Fibroblast of gingiva (primary cell): ENCODE data around the gene FOXA3.
A peak's percentile ranks its signal among the peaks of the same experiment; 100 is the strongest.
"Not testable (repeated sequence)": the region's sequence is repeated elsewhere in the genome, so short reads cannot be mapped to it uniquely, and the experiment has no call there.

Experiments
- DNase-seq: peaks from one replicate; pipeline ENCODE4 v3.0.0-alpha.2; 2011; ENCODE audit warnings: low read depth

The FOXA3 gene

GRCh38 chr19:45828523-45828922 is 35.6 kb upstream of the FOXA3 start:
- no peak for DNase-seq

DNA sequence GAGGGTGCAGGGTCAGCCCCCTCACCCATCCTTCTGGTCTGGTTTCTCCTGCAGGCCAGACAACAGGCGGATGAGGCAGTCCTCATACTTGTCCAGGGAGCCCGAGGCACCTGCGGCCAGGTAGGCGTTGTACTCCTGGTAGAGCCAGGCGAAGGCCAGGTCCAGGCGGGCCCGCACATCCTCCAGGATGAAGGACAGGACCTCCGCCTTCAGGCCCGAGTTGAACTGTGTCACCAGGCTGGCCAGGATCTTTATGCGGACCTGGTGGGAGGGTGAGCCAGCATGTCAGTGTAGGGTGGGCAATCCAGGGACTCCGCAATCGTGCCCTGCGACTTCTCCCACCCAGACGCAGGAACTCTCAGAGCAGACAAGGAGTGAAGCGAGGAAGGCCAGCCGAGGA is 35.2 kb upstream of the FOXA3 start:
- DNase-seq = no peak

DNA sequence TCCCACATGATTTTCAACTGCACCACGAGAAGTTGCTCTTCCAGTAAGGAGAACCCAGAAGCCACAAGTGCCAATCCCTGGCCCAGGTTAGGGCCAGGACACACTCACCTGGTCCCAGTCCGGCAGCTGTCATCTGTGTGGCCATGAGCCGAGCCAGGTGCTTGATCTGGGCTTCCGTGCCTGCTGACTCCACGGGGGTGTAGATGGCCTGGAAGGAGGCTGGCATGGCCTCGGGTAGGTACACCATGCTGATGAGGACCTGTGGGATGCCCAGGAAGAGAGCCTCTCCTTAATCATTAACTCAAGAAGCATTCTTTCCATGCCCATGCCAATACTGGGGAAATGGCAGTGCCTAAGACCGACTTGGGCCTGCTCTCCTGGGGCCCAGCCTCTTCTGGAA is 29.2 kb upstream of the FOXA3 start:
- no peak for DNase-seq

DNA sequence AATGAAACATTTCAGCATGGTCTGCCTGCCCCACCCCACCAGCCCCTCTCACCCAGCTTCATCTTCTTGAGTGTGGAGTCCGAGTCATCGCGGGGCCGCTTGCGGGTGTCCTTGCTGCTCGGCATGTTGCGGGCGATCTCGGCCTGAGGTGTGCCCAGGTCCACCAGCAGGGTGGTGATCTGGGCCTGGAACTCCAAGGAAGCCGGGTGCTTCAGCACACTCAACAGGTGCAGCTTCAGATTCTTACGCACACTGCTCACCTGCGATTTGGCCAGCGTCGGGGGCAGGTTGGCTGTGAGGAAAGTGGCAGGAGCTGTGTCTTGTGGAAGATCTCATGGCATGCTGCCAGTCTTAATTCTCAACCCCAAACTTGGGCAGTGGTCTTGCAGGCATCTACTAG is 21.9 kb upstream of the FOXA3 start:
- DNase-seq = no peak

- no peak for DNase-seq
These were observed 16.5 kb upstream of the FOXA3 start for GRCh38 chr19:45847663-45848062.

GRCh38 chr19:45848922-45849321 is 15.2 kb upstream of the FOXA3 start:
- DNase-seq = no peak

DNA sequence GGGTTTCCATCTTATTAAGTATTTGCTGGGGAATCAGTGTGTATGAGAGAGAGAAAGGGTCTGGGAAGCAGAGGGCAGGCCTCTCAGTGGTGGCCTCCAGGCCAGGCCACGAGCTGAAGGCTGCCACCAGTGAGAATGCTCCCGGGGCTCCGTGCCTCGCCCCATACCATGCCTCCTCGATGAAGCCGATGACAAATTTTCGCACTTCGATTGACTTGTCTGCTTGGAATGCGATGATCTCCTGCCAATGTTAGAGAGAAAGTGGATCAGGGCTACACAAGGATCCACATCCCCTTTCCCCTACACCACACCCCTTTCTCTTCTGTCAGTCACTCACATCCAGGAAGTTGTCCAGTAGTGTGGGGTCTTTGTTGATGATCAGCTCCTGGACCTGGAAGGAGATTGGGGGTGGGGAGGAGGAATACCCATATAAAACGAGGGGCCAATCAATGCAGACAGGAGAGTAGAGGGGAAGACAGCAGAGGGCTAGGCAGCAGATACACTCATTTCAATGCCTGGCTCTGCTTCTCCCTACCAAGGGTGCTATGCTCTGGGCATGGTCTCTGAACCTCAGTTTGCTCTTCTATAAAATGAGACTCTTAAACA is 11.9 kb upstream of the FOXA3 start:
- no peak for DNase-seq

- no peak for DNase-seq
These were observed 11.1 kb upstream of the FOXA3 start for GRCh38 chr19:45852983-45853382.

DNA sequence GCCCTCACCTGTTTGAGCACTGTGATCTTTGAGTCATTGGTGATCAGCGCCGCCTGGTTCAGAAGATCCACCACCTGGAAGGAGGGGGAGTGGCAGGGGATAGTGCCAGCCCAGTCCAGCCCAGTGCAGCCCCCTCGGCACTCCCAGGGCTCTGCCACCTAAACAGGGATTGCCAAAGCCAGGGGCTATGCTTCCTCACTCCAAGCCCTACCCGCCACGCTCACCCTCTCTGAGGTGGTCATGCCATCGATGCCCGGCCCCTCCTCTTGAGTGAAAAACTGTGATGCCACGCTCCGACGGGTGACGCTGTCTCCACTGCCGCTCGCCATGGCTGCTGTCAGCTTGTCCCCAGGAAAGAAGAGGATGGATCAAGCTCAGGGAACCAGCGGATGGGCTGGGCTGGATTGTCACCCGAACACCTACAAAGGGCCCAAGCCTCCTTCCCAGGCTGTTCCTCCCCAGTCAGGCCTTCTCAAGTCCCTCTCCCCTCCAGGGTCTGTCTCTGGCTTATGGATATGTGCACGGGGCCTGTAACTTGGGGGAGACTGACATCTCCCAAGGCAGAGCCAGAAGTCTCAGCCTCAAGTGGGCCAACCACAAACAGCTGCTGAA is 9.9 kb upstream of the FOXA3 start:
- no peak for DNase-seq

DNA sequence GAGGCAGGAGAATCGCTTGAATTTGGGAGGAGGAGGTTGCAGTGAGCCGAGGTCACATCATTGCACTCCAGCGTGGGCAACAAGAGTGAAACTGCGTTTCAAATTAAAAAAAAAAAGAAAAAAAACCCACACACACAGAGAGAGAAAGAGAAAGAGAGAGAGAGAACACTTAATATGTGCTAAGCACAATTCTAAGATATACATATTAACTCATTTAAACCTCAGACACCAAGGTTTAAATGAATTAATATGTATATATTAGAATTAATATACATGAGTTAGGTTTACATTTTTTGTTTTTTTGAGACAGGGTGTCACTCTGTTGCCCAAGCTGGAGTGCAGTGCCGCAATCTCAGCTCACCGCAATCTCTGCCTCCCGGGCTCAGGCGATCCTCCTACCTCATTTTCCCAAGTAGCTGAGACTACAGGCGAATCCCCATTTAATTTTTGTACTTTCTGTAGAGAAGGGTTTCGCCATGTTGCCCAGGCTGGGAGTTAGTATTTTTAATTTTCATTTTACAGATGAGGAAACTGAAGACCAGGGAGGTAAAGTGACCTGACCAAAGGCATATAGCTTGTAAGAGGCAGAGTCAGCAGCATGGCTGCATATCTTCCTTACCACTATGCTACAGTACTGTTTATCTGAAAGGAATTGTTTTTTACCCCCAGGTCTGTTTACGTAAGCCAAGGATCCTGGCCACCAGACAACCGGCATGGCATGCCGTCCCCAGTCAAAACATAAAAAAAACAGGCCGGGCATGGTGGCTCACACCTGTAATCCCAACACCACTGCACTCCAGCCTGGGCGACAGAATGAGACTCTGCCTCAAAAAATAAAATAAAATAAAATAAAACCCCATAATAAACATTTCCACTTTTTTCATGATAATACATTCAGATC is 3.5 kb upstream of the FOXA3 start:
- DNase-seq = no peak

GRCh38 chr19:45862271-45862563 is 1.9 kb upstream of the FOXA3 start:
- DNase-seq = no peak

- peak; percentile 98 for DNase-seq
These were observed 1.4 kb upstream of the FOXA3 start, which contains the start of gene SYMPK for GRCh38 chr19:45862564-45863334. Gene SYMPK, minus strand, starts transcription at chr19:45863147. Its CDS starts 8,652 bp downstream, at chr19:45854495.

GRCh38 chr19:45863335-45863839 is 739 bp upstream of the FOXA3 start:
- no peak for DNase-seq

DNA sequence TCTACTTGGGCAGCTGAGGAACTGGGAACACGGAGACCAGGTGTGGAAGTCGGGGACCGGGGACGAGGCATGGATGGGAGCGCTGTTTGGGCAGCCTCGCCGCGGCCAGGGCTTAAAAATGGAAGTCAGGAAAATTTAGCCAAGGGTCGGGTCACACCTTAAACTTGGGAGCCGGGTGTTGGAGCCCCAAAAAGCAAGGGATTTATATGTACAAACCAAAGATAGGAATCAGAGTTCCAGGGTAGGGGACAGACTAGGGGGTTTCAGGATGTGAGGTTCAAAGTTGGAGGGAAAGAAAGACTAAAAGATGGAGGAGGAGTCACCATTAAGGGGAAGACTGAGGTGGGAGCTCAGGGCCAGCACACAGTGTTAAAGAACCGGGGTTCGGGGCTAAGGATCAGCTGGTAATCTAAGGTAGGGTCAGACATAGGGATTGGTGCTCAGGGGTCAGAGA is 530 bp downstream of the FOXA3 start:
- DNase-seq = no peak

DNA sequence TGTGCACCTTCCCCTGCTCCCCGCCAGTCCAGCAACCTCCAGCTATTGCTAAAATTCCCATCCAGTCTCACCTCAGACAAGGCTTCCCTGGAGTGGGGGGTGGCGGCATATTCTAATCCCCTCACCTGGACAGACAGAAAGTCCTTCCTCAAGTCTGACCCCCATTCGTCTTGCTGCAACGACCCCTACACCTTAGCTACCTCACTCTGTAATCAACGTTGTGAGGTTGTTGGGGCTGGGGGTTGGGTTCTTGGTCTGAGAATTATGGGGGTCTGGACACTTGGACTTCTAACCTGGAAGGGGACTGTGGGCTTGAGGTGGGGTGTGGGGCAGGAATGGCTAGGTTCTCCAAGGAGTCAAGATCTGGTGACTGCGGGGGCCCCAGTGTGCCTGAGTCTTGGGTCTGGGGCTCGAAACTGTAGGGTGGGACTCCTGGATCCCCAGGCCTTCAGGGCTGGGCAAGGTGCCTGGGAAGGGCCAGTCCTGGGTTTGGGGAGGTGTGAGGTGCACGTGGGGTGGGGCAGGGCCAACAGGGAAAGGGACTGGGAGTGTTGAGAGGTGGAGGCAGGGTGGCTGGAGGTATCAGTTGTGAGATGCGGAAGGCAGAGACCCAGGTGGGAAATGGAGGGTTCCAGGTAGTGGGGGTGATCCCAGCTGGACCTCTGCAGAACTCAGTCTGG is 1.3 kb downstream of the FOXA3 start:
- DNase-seq = no peak

DNA sequence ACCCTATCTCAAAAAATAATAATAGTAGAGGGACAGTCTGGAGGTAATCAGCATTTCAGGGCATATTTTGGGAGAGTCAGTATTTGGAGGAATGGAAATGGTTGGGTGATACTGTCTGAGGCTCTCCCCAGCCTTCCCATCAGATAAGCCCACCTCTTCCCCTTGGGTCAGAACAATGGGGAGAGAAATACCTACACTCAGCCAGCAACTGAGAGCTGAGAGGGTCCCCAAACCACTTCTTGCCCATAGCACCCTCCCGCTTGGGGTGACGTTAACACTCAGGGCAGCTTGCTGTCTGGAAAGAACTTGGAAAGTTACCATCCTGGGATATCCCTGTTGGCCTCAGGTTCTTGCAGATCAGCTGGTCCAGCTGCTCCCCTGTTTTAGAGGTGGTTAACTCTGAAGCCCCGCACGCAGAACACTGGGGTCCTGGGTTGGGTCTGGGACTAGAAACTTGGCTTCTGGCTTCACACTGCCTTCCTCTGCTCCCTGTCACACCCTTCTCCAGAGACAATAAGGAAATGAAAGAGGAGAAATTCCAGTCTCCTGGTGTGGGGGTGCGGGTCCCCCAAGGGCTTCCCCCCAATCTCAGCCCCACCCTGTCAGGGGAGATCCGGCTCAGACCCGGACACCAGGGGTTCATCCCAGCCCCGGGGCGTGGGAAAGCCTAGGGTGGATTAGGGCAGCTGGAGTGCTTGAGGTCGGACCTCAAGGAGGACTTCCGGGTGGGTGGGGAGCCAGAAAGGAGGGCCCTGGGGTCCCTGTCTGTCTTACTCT is 2.5 kb downstream of the FOXA3 start:
- no peak for DNase-seq

GRCh38 chr19:45867241-45867640 is 3.1 kb downstream of the FOXA3 start:
- not testable (repeated sequence) for DNase-seq

DNA sequence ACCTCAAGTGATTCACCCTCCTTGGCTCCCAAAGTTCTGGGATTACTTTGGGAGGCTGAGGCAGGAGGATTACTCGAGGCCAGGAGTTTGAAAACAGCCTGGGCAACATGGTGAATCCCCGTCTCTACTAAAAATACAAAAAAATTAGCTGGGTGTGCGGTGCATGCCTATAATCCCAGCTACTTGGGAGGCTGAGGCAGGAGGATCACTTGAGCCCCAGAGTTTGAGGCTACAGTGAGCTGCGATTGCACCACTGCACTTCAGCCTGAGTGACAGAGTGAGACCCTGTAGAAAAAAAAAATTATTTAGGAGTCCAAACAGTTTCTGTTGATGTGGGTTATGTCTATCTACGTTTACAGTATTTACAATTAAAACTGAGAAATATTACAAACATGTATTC is 6.7 kb downstream of the FOXA3 start:
- DNase-seq = no peak

- no peak for DNase-seq
These were observed 8.2 kb downstream of the FOXA3 start for GRCh38 chr19:45872095-45872919.

DNA sequence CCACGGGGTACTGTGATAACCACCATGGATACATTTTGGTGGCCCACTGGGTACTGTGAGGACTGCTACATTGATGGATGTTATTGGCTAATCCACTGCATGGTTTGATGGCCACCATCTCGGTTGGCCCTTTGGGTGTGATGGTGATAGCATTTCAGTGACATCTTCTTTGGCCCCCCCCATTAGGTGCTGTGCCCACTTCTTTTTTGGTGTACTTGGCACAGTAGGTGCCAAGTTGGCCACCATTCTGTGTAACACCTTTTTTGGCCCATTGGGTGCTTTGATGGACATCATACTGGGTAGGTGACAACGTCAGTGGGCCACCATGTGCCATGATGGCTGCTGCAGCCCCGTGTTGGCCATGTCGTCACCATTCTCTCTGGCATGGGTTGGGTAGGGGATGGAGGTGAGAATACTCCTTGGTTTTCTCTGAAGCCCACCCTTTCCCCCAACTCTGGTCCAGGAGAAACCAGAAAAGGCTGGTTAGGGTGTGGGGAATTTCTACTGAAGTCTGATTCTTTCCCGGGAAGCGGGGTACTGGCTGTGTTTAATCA is 9.2 kb downstream of the FOXA3 start:
- no peak for DNase-seq
